Right hindlimb (tissue), 1 donor: ENCODE measurements around the gene ZXDC.

Experiments used
- DNase-seq: peaks from one replicate; pipeline ENCODE4 v3.0.0-alpha.2; 2018

ZXDC gene

DNA sequence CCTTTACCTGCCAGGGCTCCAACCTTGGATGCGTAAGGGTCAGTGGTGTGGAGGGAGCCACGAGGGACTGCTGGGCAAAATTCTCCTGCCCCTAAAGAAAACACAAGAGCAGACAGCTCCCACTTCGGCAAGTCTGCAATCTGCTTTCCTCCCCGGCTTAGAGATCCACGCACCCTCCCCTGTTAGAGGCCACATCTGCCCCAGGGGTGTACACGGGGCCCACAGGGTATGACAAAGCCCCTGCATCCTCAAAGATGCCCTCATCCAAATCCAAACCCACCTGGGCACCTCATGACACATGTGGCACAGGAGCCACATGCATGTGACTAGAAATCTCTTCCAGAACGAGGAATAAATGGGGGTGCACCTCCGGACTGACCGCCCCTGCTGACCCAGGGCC, 25.5 kb downstream of the ZXDC start:
- DNase-seq = no peak

- DNase-seq = no peak
Measured at GRCh38 chr3:126449621-126450051, 26.1 kb downstream of the ZXDC start.

- no peak for DNase-seq
Measured at GRCh38 chr3:126448893-126449180, 26.9 kb downstream of the ZXDC start.

GRCh38 chr3:126448136-126448892, 27.4 kb downstream of the ZXDC start:
- DNase-seq = peak; percentile 44

- DNase-seq = no peak
Measured at GRCh38 chr3:126447456-126448106, 28.1 kb downstream of the ZXDC start.

- no peak for DNase-seq
Measured at GRCh38 chr3:126446791-126447190, 28.9 kb downstream of the ZXDC start.

- no peak for DNase-seq
Measured at GRCh38 chr3:126446301-126446700, 29.4 kb downstream of the ZXDC start.

- peak; percentile 46 for DNase-seq
Measured at GRCh38 chr3:126445506-126445905, 30.2 kb downstream of the ZXDC start.

DNA sequence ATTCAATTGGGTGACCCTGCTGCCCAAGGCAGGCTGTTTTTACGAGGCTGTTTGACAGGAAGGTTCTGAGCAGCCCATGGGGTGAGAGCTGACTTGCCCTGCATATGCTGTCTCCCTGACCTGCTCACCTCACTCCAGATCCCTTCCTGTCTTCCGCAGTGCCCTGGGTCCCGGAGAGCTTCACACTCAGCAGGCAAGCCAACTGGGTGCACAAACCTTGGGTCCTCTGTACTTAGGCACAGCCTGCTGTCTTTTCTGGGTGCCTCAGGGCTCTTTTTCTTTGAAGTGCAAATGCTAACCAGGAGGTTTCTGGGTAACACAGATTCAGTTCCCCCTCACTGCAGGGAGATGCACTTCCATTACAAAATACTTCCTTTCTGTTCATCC, 32.8 kb downstream of the ZXDC start:
- no peak for DNase-seq

DNA sequence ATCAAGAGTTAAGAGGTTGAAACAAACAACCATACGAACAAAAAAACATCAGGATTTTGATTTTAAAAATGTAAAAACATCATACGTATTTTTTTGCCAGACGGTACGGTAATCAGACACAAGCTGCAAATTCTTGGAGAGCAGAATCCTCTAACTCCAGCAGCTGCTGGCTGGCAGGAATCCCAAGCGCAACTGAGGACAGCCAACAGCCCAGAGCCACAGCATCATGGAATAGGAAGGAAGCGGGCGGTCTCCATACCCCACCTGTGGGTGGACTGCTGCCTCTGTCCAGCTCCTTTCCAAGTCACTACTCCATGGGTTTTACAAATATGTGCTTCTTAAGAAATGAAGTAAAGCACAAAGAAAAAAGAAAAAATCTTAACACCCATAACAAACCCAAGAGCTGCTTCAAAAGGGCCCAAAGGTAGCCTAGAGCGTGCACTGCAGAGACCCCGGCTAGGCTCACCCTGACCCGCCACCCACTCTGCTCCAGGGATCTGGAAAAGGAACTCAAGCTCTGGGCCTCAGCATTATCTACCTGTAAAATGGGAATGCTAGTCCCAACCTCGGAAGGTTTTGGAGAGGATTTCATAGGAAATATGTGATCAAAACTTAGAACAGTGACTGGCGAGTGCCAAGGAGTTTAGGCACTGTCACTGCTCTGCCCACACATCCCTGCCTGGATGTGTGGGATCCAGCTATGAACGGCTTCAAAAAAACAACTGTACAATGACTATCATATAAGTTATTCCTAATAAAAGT, 33.4 kb downstream of the ZXDC start:
- peak; percentile 92 for DNase-seq

- no peak for DNase-seq
Measured at GRCh38 chr3:126441256-126441880, 34.3 kb downstream of the ZXDC start.

GRCh38 chr3:126440709-126440995, 35.0 kb downstream of the ZXDC start:
- DNase-seq = no peak

GRCh38 chr3:126439968-126440708, 35.6 kb downstream of the ZXDC start:
- no peak for DNase-seq

GRCh38 chr3:126439346-126439967, 36.2 kb downstream of the ZXDC start:
- DNase-seq = no peak

DNA sequence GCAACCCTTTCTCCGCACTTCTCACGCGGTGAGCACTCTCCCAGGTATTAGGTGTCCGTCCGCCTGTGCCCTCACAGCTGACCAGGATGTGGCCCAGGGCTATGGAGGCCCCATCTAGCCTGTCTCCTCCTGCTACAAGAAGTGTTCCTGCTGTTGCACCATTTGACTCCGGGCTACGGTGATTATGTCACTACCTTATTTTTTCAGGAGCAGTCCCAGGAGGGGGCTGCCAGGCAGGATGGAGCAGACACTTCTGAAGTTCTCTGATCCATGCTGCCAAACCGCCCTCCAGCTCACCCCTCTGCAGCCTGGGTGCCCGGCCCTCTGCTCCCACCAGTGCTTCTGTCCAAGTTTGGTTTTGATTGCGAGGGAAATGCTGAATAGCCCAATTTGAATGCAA, 36.9 kb downstream of the ZXDC start:
- DNase-seq = no peak

DNA sequence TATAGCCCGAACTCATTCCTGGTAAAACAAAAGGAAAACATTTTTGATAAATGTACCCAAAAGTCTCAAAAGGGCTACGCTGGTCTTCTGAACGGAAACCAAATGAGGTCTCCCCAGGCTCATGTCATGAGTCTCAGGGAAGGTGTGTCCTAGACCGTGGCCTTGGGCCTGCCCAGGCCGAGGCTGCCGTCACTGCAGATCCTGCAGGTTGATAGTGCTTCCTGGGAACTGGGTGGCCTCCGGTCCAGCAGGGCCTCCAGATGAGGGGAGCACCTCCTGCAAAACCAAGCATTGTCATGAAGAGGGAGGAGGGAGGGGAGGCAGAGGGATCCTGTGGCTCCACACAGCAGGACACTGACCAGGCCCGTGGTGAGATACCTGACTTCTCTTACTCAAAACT, 37.5 kb downstream of the ZXDC start:
- DNase-seq = no peak

DNA sequence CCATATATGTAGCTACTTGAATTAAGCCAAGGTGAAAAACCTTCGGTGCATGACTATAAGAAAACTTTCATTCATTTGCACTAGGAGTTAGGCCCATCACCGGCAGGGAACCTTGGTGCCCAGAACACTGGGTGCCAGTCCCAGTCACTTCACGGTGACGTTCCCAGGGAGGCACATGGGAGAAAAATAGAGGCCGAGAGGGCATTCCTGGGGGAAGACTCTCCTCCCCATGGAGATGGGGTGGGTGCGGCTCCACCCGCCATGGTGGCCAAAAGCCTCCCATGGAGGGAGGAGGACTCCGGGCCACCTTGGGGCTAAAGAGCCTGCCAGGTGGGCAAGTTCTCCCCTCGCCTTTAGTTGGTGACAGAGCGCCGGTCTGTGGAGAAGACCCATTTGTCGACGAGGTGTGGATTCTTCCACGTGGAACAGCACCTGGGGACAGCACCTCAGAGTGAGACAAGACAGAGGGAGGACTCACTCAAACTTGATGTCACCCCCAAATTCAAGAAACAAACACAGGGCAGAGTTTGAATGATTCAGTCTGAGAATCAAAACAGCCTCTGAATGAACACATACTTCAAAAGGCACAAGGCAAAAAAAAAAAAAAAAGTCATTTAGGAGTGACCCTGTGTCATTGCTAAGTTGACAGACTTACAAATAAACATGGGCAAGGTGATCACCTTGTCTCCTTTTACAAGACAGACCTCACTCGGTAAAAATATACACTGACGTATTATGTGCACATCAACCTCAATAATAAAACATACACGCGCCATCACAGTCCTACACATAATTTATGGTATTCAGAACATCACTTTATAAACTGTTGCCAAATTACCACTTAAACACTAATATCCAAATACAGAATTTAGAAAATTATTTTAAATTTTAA, 38.6 kb downstream of the ZXDC start:
- no peak for DNase-seq

DNA sequence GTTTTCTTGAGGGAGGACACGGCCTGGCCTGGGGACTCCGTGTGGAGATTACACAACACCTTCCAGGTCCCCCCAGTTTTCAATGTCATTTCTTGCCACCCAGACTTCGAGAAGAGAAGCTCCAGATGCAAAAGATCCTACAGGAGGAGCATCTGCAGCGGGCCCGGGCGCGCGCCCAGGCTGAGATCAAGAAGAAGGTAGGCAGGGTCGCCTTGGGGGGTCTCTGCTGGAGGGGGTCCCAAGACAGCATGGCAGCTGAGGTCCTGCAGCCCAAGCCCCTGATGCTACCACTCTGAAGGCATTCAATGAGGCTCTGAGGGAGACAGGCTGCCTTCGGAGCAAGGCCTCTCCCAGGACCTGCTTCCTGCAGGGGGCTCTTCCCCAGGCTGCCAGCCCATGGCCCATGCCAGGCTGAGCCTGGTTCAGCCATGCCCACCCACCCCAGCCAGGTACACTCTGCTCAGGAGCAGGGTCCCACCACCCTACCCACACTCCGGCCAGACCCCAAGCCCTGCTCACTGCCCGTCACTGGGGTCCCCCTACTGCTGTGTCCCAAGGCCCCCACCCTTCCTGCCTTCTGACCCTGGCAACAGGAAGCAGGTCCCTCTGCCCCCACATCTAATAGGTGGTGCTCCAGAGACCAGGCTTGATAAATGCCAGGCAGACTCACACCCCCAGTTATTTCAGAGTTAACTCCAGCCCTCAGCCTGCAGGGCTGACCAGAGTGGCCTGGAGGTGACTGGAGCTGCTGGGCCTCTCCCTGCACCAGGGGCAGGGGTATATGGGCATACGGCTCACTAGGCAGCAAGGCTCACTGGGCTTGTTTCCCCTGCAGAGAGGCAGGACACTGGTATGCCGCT, 40.0 kb downstream of the ZXDC start:
- no peak for DNase-seq

DNA sequence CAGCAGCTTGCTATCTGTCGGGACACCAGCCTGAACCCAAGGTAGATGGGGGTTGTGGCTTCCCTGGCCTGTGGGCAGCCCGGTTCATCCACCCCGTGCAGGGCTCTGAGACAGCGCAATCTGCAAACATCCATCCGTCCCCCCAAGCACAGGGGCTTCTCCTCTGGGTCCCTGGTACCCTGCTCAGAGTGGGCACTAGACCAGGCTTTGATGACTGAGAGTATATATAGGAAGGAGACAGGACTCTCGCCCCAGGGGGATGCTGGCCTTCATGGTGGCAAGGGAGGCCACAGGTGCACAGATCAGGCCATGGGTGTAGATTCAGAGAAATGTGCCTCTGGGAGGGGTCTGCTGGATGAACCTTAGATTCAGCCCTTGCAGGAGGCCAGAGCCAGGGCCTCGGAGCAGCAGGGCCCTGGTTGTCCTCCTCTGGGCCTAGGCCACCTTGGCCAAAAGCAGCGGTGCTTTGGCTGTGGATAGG, 40.7 kb downstream of the ZXDC start:
- DNase-seq = no peak

DNA sequence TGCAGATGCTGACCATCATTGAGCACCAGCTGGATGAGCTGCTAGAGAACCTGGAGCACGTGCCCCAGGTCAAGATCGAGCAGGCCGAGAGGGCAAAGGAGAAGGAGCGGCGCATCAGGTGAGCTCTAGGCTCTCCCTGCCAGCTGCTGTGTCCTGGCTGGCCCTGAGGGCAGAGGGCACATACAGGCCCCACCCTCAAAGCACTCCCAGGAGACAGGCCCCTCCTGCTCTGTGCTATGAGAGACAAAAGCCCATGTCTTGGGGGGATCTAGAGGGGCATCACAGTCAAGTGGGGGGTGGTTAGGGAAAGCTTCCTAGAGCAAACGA, 41.5 kb downstream of the ZXDC start:
- no peak for DNase-seq
